WTC11 (cell line): Measurements from ENCODE around the gene PAPSS1.

Source experiments
- CREB1 ChIP-seq: sonication (generic); formaldehyde crosslinking; IDR thresholded peaks from 2 replicates; pipeline ENCODE4 v1.8.0; 2023; ENCODE audit warnings: mild to moderate bottlenecking, missing genetic modification reagents
- CTCF ChIP-seq: fragments of 200-600 bp; IDR thresholded peaks from 2 replicates; pipeline ENCODE4 v1.8.0; 2022; ENCODE audit warnings: antibody characterized with exemption
- FOXP4 ChIP-seq: sonication (generic); formaldehyde crosslinking; IDR thresholded peaks from 2 replicates; pipeline ENCODE4 v1.8.0; 2022; ENCODE audit warnings: mild to moderate bottlenecking, missing genetic modification reagents
- MAX ChIP-seq: sonication (generic); formaldehyde crosslinking; IDR thresholded peaks from 2 replicates; pipeline ENCODE4 v1.8.0; 2022; ENCODE audit warnings: mild to moderate bottlenecking, missing genetic modification reagents
- PRRX2 ChIP-seq: fragments of 250-450 bp; sonication (Bioruptor Pico); IDR thresholded peaks from 2 replicates; pipeline ENCODE4 v1.8.0; 2021; ENCODE audit warnings: mild to moderate bottlenecking
- SP1 ChIP-seq: sonication (generic); formaldehyde crosslinking; conservative IDR thresholded peaks from 2 replicates; pipeline ENCODE4 v1.8.1; 2022; ENCODE audit warnings: missing genetic modification reagents

- TF ChIP-seq MAX (CRISPR knock-in tag) = no peak
- no peak for TF ChIP-seq CTCF
- no peak for TF ChIP-seq CREB1 (CRISPR knock-in tag)
- TF ChIP-seq PRRX2 (CRISPR knock-in tag) = no peak
- TF ChIP-seq SP1 (CRISPR knock-in tag) = no peak
- no peak for TF ChIP-seq FOXP4 (CRISPR knock-in tag)
These were observed 127.5 kb downstream of the PAPSS1 start for GRCh38 chr4:107592519-107592918.
